SK-N-SH treated with all-trans-retinoic acid at 6 μM for 48 hours (cell line): Measurements from ENCODE around the gene ADAMTS13.

Experiments used
- ATAC-seq: fragments of 200-7000 bp; cut with Tn5 transposase; 3 replicates; pipeline ENCODE4 v1.9.1; 2020; ENCODE audit warnings: mild to moderate bottlenecking, moderate library complexity
- ARNTL ChIP-seq: fragments of 450-650 bp; formaldehyde crosslinking; IDR thresholded peaks from 2 replicates; pipeline ENCODE4 v1.5.0; 2020; ENCODE audit warnings: low read depth, mild to moderate bottlenecking, moderate library complexity, borderline replicate concordance
- CREB5 ChIP-seq: fragments of 250-450 bp; sonication (Bioruptor Pico); IDR thresholded peaks from 2 replicates; pipeline ENCODE4 v1.5.1; 2020; ENCODE audit warnings: low read depth, mild to moderate bottlenecking, moderate library complexity
- CSDC2 ChIP-seq: fragments of 250-450 bp; sonication (Bioruptor Pico); IDR thresholded peaks from 2 replicates; pipeline ENCODE4 v1.5.0; 2020; ENCODE audit warnings: mild to moderate bottlenecking, moderate library complexity
- ESRRG ChIP-seq: fragments of 250-450 bp; sonication (Bioruptor Pico); IDR thresholded peaks from 2 replicates; pipeline ENCODE4 v1.6.1; 2021; ENCODE audit warnings: mild to moderate bottlenecking
- GLIS3 ChIP-seq: fragments of 250-450 bp; sonication (Bioruptor Pico); IDR thresholded peaks from 2 replicates; pipeline ENCODE4 v1.5.0; 2020; ENCODE audit warnings: mild to moderate bottlenecking, moderate library complexity
- ISL1 ChIP-seq: fragments of 250-450 bp; sonication (Bioruptor Pico); IDR thresholded peaks from 2 replicates; pipeline ENCODE4 v2.1.2; 2022; ENCODE audit warnings: mild to moderate bottlenecking, moderate library complexity
- POU6F1 ChIP-seq: fragments of 250-450 bp; sonication (Bioruptor Pico); IDR thresholded peaks from 2 replicates; pipeline ENCODE4 v1.8.0; 2021; ENCODE audit warnings: low read depth, mild to moderate bottlenecking, moderate library complexity, borderline replicate concordance
- RARB ChIP-seq: fragments of 250-450 bp; sonication (Bioruptor Pico); IDR thresholded peaks from 2 replicates; pipeline ENCODE4 v1.8.0; 2021; ENCODE audit warnings: mild to moderate bottlenecking, moderate library complexity
- SNAI2 ChIP-seq: fragments of 250-450 bp; sonication (Bioruptor Pico); IDR thresholded peaks from 2 replicates; pipeline ENCODE4 v1.5.0; 2020; ENCODE audit warnings: mild to moderate bottlenecking, moderate library complexity
- TCF4 ChIP-seq: fragments of 250-450 bp; sonication (Bioruptor Pico); IDR thresholded peaks from 2 replicates; pipeline ENCODE4 v1.8.0; 2021; ENCODE audit warnings: mild to moderate bottlenecking, moderate library complexity, borderline replicate concordance
- TOX ChIP-seq: fragments of 250-450 bp; sonication (Bioruptor Pico); IDR thresholded peaks from 2 replicates; pipeline ENCODE4 v1.8.0; 2021; ENCODE audit warnings: mild to moderate bottlenecking, moderate library complexity, borderline replicate concordance
- TSHZ2 ChIP-seq: fragments of 250-450 bp; sonication (Bioruptor Pico); IDR thresholded peaks from 2 replicates; pipeline ENCODE4 v1.5.0; 2020; ENCODE audit warnings: mild to moderate bottlenecking, moderate library complexity
- ZC3H10 ChIP-seq: fragments of 250-450 bp; sonication (Bioruptor Pico); IDR thresholded peaks from 2 replicates; pipeline ENCODE4 v1.5.1; 2021; ENCODE audit warnings: mild to moderate bottlenecking, moderate library complexity
- ZNF565 ChIP-seq: fragments of 450-650 bp; formaldehyde crosslinking; conservative IDR thresholded peaks from 2 replicates; pipeline ENCODE4 v1.5.0; 2020; ENCODE audit warnings: low read depth, mild to moderate bottlenecking, moderate library complexity
- ZNF70 ChIP-seq: fragments of 450-650 bp; formaldehyde crosslinking; IDR thresholded peaks from 2 replicates; pipeline ENCODE4 v1.5.0; 2020; ENCODE audit warnings: mild to moderate bottlenecking, moderate library complexity
- ZNF8 ChIP-seq: fragments of 450-650 bp; formaldehyde crosslinking; IDR thresholded peaks from 2 replicates; pipeline ENCODE4 v1.5.0; 2020; ENCODE audit warnings: mild to moderate bottlenecking, moderate library complexity

The ADAMTS13 gene

DNA sequence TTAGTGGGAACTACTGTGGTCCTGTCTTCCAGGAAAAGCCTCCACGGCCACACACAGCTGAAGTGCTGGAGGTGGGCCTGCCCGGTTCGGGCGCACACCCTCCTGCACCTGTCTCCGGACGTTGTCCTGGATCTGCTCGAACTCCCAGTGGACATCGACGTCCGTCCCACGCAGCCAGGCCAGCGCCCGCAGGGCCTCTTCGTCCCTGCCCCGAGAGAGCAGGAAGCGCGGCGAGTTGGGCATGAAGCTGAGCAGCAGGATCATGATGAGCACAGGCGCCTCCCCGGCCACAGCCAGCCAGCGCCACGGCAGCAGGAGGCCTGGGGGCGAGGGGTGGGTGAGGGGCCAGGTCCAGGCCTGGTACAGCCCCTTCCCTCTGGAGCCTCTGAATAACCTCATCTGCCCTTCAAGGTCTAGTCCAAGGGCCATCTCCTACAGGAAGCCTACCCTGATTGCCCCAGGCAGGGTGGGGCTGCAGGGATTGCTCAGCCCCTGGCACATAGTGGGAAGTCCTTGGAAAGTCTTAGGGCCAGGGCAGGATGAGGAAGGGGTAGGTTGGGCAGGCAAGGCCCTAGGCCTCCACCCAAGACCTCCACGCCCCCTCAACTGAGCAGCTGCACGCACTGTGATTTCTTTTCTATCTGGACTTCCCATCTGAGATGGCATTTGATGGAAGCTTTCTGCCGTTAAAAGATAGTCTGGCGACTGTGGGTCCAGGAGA is 53.3 kb downstream of the ADAMTS13 start:
- no peak for ATAC-seq
- TF ChIP-seq ISL1, result no peak
- no peak for TF ChIP-seq TSHZ2 (CRISPR knock-in tag)
- no peak for TF ChIP-seq RARB (CRISPR knock-in tag)
- TF ChIP-seq CSDC2 (CRISPR knock-in tag), result no peak
- TF ChIP-seq ESRRG (CRISPR knock-in tag), result no peak
- TF ChIP-seq GLIS3 (CRISPR knock-in tag), result no peak
- TF ChIP-seq TOX (CRISPR knock-in tag), result no peak
- no peak for TF ChIP-seq SNAI2
- TF ChIP-seq CREB5 (CRISPR knock-in tag), result no peak
- no peak for TF ChIP-seq POU6F1 (CRISPR knock-in tag)
- TF ChIP-seq ZNF565 (CRISPR knock-in tag), result no peak
- no peak for TF ChIP-seq ARNTL (CRISPR knock-in tag)

DNA sequence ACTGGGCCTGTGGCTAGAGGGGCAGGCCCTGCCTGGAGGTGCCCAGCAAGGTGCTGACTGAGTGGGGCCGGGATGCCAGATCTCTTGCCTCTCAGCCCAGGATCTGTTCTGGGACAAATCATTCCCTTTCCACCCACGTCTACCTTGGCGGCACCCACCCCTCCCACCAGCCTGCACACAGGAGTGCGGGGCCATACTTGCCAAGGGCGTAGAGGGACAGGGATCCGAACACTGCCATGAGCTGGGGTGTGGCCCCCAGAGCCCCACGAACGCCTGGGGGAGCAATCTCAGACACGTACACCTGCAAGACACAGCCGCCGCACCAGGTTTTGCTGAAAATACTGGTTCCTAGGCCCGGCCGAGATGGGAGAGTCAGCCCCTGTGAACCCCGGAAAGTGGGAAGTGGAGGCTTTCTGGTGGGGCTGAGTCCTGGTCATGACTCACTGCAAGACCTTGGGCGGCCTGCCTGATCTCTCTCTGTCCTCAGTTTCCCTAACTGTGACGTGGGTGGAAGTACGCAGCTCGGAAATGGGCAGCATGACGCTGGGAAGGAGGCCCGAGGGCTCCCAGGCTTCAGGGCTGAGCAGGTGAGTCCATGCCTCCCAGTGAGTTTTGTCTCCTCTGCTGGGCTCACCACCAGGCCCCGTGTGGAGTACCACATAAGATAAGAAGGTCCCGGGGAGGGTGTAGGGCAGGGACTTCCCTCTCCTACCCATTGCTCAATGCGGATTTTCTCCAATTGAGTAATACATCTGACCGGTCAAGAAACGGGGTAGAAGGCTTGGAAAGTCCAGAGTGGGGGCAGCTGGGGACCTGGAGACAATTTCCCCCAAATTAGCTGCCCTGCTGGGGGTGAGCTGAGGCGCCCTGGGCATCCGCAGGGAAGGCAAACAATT is 54.1 kb downstream of the ADAMTS13 start:
- no peak for ATAC-seq
- TF ChIP-seq ZNF8 (CRISPR knock-in tag), result no peak
- TF ChIP-seq CREB5 (CRISPR knock-in tag), result no peak
- TF ChIP-seq ZNF70 (CRISPR knock-in tag), result no peak
- TF ChIP-seq POU6F1 (CRISPR knock-in tag), result no peak
- no peak for TF ChIP-seq TCF4 (CRISPR knock-in tag)
- no peak for TF ChIP-seq ZNF565 (CRISPR knock-in tag)
- no peak for TF ChIP-seq ZC3H10 (CRISPR knock-in tag)
- TF ChIP-seq SNAI2, result no peak
- no peak for TF ChIP-seq TSHZ2 (CRISPR knock-in tag)
